ENCODE measurements around the gene USP9Y.

GRCh38 chrY:12855791-12856275 is 154.8 kb downstream of the USP9Y start:
- TF ChIP-seq EZH2 (IDR thresholded peaks at IDR 0.05; ENCODE audit: borderline replicate concordance, insufficient read depth, low read length, poor library complexity, severe bottlenecking) (no peak), CTCF (IDR thresholded peaks at IDR 0.05; ENCODE audit: poor library complexity, severe bottlenecking) (no peak), RAD21 (conservative IDR thresholded peaks at IDR 0.05) (no peak), POLR2AphosphoS5 (IDR thresholded peaks at IDR 0.05) (no peak), EP300 (conservative IDR thresholded peaks at IDR 0.05; ENCODE audit: poor library complexity, severe bottlenecking) (no peak), REST (IDR thresholded peaks at IDR 0.05; ENCODE audit: borderline replicate concordance) (no peak), TAF1 (IDR thresholded peaks at IDR 0.05; ENCODE audit: low read depth) (no peak), MXI1 (conservative IDR thresholded peaks at IDR 0.05; ENCODE audit: poor library complexity, severe bottlenecking) (no peak), SMC3 (conservative IDR thresholded peaks at IDR 0.05; ENCODE audit: poor library complexity) (no peak)
